Measurements from ENCODE around the gene GIPC1.
"Not testable (repeated sequence)": the region's sequence is repeated elsewhere in the genome, so short reads cannot be mapped to it uniquely, and the experiment has no call there.

GIPC1 gene

GRCh38 chr19:14517446-14517839, 21.5 kb upstream of the GIPC1 start:
- no peak for DNase-seq (ENCODE audit: low read depth)

- no peak for DNase-seq (ENCODE audit: low read depth)
Measured at GRCh38 chr19:14516746-14517438, 21.0 kb upstream of the GIPC1 start.

- DNase-seq (ENCODE audit: low read depth) = no peak
Measured at GRCh38 chr19:14516048-14516534, 20.2 kb upstream of the GIPC1 start.

- no peak for DNase-seq (ENCODE audit: low read depth)
Measured at GRCh38 chr19:14515501-14516047, 19.6 kb upstream of the GIPC1 start.

GRCh38 chr19:14514215-14514863, 18.4 kb upstream of the GIPC1 start:
- no peak for DNase-seq (ENCODE audit: low read depth)

GRCh38 chr19:14512406-14512961, 16.6 kb upstream of the GIPC1 start:
- DNase-seq (ENCODE audit: low read depth) = no peak

- no peak for DNase-seq (ENCODE audit: low read depth)
Measured at GRCh38 chr19:14511229-14511593, 15.3 kb upstream of the GIPC1 start.

- no peak for DNase-seq (ENCODE audit: low read depth)
Measured at GRCh38 chr19:14510311-14511228, 14.6 kb upstream of the GIPC1 start.

- DNase-seq (ENCODE audit: low read depth) = no peak
Measured at GRCh38 chr19:14507704-14508542, 12.0 kb upstream of the GIPC1 start.

GRCh38 chr19:14505488-14506239, 9.7 kb upstream of the GIPC1 start:
- peak; percentile 39 for DNase-seq (ENCODE audit: low read depth)

GRCh38 chr19:14504575-14504974, 8.6 kb upstream of the GIPC1 start:
- not testable (repeated sequence) for DNase-seq (ENCODE audit: low read depth)

GRCh38 chr19:14503285-14503684, 7.4 kb upstream of the GIPC1 start:
- DNase-seq (ENCODE audit: low read depth) = no peak

- DNase-seq (ENCODE audit: low read depth) = no peak
Measured at GRCh38 chr19:14502334-14503092, 6.6 kb upstream of the GIPC1 start.

- no peak for DNase-seq (ENCODE audit: low read depth)
Measured at GRCh38 chr19:14497228-14497921, 1.4 kb upstream of the GIPC1 start.

GRCh38 chr19:14496834-14497227, 904 bp upstream of the GIPC1 start:
- DNase-seq (ENCODE audit: low read depth) = no peak

GRCh38 chr19:14495672-14496028, 277 bp downstream of the GIPC1 start:
- DNase-seq (ENCODE audit: low read depth) = no peak

- DNase-seq (ENCODE audit: low read depth) = no peak
Measured at GRCh38 chr19:14494910-14495671, 836 bp downstream of the GIPC1 start.

GRCh38 chr19:14494411-14494810, 1.5 kb downstream of the GIPC1 start:
- no peak for DNase-seq (ENCODE audit: low read depth)
